Astrocyte (in vitro differentiated cells and primary cell): Measurements from ENCODE around the gene CRX.

Source experiments
- CTCF ChIP-seq: IDR thresholded peaks from 2 replicates; pipeline ENCODE4 v1.5.1; 2011; ENCODE audit warnings: low read depth, mild to moderate bottlenecking, inconsistent platforms, low read length, moderate library complexity; ENCODE audit not compliant: insufficient read depth
- EZH2 ChIP-seq: IDR thresholded peaks from 2 replicates; pipeline ENCODE4 v1.6.1; 2012; ENCODE audit warnings: mild to moderate bottlenecking, low read length, inconsistent platforms; ENCODE audit not compliant: insufficient read depth

GRCh38 chr19:47861630-47862029 is 39.9 kb downstream of the CRX start:
- TF ChIP-seq EZH2 (no peak), CTCF (no peak)
